Stimulated activated naive B cell treated with anti-CD40 and anti-IgM and Interleukin-4, amounts not matched to agents 10 μg/mL and 1 μg/mL and 100 μg/mL, for 72 hours (primary cell): ENCODE measurements around the gene PCSK6.

Experiments used
- ATAC-seq, 2 donors: fragments of 150-1000 bp; cut with Tn5 transposase; replicated peaks; 2 replicates each; pipeline ENCODE4 v1.10.0; 2021; ENCODE audit warnings: moderate library complexity in 1 of 2
- DNase-seq: peaks from one replicate; pipeline ENCODE4 v3.0.0; 2021
- H3K27ac Mint-ChIP-seq: one replicate; pipeline ENCODE4 v1.8.0; 2022; ENCODE audit warnings: mild to moderate bottlenecking, mixed read lengths
- H3K27me3 Mint-ChIP-seq, 2 donors: one replicate each; pipeline ENCODE4 v1.8.0; 2022; ENCODE audit warnings: mixed read lengths in 2 of 2
- H3K36me3 Mint-ChIP-seq, 2 donors: one replicate each; pipeline ENCODE4 v1.8.0; 2022; ENCODE audit warnings: mixed read lengths in 2 of 2, mild to moderate bottlenecking in 1 of 2
- H3K4me1 Mint-ChIP-seq, 2 donors: one replicate each; pipeline ENCODE4 v1.8.0; 2022; ENCODE audit warnings: mixed read lengths in 2 of 2, mild to moderate bottlenecking in 1 of 2
- H3K4me3 Mint-ChIP-seq, 2 donors: one replicate each; pipeline ENCODE4 v1.8.0; 2022; ENCODE audit warnings: mild to moderate bottlenecking in 2 of 2, mixed read lengths in 2 of 2, moderate library complexity in 1 of 2
- H3K9me3 Mint-ChIP-seq, 2 donors: one replicate each; pipeline ENCODE4 v1.8.0; 2022; ENCODE audit warnings: mixed read lengths in 2 of 2, mild to moderate bottlenecking in 1 of 2

The PCSK6 gene

DNA sequence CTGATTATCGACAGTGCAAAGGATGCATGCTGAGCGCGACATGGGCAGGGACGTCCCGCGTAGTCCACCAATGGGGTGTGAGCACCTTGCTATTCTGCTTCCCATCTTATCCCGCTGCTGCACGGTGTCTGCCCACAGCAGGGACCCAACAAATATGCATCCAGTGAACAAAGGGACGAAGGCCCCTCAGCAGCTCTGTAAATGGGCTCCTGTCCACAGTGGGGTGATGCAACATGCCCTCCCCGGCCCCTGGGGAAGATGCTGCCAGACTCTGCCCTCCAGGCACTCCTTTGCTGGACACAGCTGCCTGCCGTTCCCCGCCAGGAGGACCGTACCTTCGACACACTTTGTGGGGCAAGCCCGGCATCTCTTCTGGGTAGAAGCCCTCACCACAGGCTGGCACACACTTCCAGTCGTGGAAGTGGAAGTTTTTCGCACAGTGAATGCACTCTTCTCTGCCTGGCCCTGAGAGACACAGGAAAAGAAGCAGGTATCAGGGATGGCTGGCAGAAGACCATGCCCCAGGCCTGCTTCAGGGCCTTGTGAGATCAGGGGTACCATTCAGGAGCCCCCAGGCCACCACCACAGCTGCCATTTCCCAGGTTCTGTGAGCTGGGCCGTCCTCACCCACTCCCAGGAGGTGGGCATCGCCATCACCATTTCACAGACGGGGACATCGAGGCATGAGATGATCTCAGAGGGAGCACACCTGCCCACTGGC lies 176.3 kb downstream of the PCSK6 start:
- Mint-ChIP-seq H3K36me3 (no peaks in the 10 kb centered on the region), H3K4me1 (no peaks in the 10 kb centered on the region), H3K27me3 (peaks cover 14 to 20% of the 10 kb centered on the region in 2 donors), H3K9me3 (no peaks in the 10 kb centered on the region), H3K27ac (no peak overlapping the region), H3K4me3 (no peak overlapping the region)
- ATAC-seq, result no peak
- no peak for DNase-seq

DNA sequence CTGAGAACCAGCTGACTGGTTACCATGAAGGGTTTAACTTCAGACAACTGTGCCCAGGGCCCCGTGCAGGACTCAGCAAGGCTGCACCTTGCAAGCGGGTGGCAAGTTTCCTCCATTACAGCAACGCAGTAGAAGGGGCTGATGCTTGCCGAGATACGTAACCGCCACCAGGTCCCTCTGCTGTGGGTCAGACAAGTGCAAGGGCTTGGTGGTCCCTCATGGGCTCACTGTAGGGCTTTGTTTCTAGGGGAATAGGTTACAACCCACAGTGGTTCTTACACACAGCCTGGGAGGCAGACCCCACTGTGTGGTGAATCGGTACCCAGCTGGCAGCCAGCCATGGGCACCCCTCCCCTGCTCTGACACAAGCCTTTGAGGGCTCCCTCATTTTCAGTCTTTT lies 179.0 kb downstream of the PCSK6 start:
- Mint-ChIP-seq H3K4me3 (no peak overlapping the region), H3K9me3 (no peaks in the 10 kb centered on the region), H3K4me1 (no peaks in the 10 kb centered on the region), H3K27ac (no peak overlapping the region), H3K36me3 (no peaks in the 10 kb centered on the region), H3K27me3 (peaks cover 7 to 11% of the 10 kb centered on the region in 2 donors)
- no peak for DNase-seq
- no peak for ATAC-seq

DNA sequence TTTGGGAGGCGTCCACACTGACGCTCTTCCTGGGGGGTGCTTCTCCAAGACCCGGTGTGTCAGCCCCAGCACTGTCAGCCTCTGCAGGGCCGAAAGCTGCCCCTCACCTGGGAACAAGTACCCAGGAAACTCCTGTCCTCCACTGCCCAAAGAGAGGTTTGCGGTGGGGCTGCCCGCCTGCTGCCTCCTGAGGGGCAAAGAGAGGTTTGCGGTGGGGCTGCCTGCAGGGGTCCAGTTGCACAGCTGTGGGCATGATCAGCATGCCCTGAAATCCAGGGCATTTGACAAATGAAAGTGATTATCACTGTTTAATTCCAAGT lies 179.4 kb downstream of the PCSK6 start:
- no peaks in the 10 kb centered on the region for H3K9me3 Mint-ChIP-seq
- DNase-seq (no peak), ATAC-seq (no peak)
- no peak overlapping the region for H3K27ac Mint-ChIP-seq
- H3K4me1 Mint-ChIP-seq, result no peaks in the 10 kb centered on the region
- H3K27me3 Mint-ChIP-seq, result peaks cover 7 to 11% of the 10 kb centered on the region in 2 donors
- no peak overlapping the region for H3K4me3 Mint-ChIP-seq
- no peaks in the 10 kb centered on the region for H3K36me3 Mint-ChIP-seq

DNA sequence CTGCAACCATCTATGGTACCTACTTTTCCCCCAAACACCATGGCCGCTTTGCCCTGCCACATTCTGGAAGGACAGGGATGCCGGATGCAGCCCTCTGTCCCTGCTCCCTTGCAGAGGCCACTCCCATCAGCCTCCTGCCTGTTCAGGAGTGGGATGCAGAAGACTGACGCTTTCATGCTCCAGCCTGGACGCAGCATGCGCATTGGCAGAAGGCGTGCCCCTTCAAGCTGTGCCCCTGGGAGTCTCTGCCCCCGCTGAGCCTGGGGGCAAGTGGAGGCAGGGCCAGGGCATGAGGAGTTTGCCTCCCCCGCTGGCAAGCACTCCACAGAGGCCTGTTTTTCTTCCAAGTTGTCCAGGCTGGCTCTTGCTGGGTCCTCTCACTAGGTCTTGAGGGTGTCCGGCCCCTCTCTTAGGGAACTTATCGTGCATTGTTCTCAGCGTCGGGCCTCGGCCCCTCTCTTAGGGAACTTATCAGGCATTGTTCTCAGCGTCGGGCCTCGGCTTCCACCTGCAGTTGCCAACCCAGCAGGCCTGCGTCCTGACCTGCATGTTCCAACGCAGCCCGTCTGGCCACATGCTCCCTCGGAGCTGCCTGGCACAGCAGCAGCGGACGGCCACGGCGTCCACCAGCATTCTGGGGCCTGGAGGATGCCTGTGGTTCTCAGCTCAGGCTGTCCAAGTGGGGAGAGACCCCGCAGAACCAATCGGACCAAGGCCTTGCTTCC lies 179.9 kb downstream of the PCSK6 start:
- no peak for DNase-seq
- no peaks in the 10 kb centered on the region for H3K9me3 Mint-ChIP-seq
- H3K4me1 Mint-ChIP-seq, result no peaks in the 10 kb centered on the region
- no peaks in the 10 kb centered on the region for H3K36me3 Mint-ChIP-seq
- no peak overlapping the region for H3K27ac Mint-ChIP-seq
- peaks cover 7 to 11% of the 10 kb centered on the region in 2 donors for H3K27me3 Mint-ChIP-seq
- no peak overlapping the region for H3K4me3 Mint-ChIP-seq
- no peak for ATAC-seq

DNA sequence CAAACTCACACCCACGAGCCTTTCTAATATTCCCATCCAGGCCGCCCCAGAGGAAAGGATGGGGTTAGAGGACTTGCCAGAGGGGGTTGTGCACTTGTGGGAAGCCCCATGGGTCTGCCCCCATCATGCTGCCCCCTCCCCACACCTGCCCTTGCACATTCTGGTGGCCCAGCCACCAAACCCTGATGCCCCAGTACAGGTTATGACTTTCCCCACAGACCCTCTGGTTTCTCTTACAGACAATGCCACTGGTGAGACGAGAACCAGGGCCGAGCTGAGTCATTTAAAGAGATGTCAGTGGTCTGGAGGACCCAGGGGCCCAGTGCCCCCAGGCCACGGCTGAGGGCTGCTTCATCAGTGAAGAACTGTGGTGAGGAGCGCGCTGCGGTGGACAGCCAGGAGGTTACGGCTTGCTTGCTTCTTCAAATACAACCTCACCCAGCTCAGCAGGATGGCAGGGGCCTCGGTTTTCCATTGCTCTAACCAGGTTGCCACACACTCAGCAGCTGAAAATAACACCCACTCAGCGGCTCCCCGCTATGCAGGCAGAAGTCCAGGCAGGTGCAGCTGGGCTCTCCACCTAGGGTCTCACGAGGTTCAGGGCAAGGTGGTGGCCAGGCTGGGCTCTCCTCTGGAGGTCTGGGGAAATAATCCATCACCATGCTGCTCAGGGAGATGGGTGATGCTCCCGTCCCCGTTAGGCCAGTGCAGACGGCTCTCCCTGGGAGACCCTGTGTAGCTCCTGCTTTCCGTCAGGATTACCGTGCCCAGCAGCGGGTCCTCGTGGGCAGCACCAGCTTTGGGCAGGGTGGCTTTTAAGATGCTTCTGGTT lies 180.7 kb downstream of the PCSK6 start:
- ATAC-seq (no peak), DNase-seq (no peak)

DNA sequence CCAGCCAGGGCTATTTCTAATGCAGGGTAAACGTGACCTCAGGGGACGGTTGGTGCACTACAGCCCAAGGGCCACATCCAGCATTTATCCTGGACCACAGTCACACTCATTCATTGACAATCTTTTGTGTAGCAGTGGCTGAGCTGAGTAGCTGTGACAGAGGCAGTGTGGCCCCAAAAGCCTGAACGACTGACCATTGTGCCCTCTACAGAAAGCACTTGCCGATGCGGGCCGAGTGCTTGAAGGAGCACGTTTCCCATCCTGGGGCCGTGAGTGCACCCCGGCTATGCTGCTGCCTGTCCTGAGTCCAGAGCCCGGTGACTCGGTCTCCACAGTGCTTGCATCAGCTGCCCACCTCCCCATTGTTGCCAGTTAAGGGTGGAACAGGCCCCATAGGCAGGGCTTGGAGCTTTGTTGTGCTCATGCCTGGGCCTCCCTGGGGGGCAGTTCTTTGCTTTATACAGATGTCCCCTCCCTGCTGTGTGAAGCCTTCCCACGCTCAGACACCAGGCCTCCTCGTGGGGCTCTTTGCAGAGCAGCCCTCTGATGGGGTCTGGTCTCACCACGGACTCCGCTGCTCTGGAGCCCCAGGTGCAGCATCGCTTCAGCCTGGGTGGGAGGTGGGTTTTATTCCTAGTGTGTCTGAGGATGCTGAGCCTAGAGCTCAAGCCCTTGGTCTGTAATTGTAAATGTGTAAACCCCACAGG lies 181.5 kb downstream of the PCSK6 start:
- Mint-ChIP-seq H3K9me3 (no peaks in the 10 kb centered on the region), H3K36me3 (no peaks in the 10 kb centered on the region), H3K27ac (no peak overlapping the region), H3K4me3 (no peak overlapping the region), H3K4me1 (no peaks in the 10 kb centered on the region), H3K27me3 (peaks cover 7 to 11% of the 10 kb centered on the region in 2 donors)
- no peak for ATAC-seq
- no peak for DNase-seq

More for the DNA sequence above, 180.7 kb downstream of the PCSK6 start:
- H3K4me1 Mint-ChIP-seq, result no peaks in the 10 kb centered on the region
- no peaks in the 10 kb centered on the region for H3K36me3 Mint-ChIP-seq
- no peak overlapping the region for H3K27ac Mint-ChIP-seq
- peaks cover 7 to 11% of the 10 kb centered on the region in 2 donors for H3K27me3 Mint-ChIP-seq
- H3K4me3 Mint-ChIP-seq, result no peak overlapping the region
- no peaks in the 10 kb centered on the region for H3K9me3 Mint-ChIP-seq

DNA sequence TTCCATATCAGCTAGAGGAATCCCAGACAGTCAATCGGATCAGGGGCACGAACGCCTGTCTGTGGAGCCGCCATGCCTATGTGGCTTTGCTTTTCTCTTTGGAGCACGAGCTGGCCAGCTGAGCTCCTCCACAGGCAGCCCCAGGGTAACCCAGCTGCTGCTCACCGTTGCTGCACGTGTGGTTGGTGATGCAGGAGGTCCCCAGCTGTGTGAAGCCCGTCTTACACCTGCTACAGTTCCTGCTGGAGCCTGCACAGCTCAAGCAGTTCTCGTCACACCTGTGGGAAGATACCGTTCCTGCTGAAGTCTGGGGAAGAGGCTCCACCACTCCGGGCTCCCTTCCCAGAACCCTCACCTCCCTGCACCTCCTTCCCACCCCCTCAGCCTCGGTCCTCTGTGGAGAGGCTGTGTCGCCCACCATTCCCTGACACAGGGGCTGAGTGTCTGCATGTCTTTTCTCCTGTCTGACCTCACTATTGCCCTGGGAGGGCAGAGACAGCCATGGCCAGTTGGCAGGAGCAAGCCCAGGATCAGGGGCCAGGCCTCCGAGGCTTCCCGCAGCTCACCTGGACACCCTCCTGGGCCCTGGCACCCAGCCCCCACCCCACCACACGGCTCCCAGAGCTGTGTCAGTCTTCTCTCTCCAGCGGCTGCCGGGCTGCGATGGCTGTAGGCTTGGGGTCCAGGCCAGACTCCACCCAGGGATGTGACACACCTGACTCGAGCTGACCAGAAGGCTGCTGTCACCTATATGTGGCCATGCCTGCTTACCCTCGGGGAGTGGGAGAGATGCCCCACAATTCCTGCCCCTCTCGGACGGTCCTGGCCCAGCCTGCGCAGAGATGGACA lies 182.2 kb downstream of the PCSK6 start:
- no peak for ATAC-seq
- Mint-ChIP-seq H3K9me3 (no peaks in the 10 kb centered on the region), H3K27ac (no peak overlapping the region), H3K4me3 (no peak overlapping the region), H3K4me1 (no peaks in the 10 kb centered on the region), H3K27me3 (peaks cover 7 to 10% of the 10 kb centered on the region in 2 donors), H3K36me3 (no peaks in the 10 kb centered on the region)
- DNase-seq, result no peak

DNA sequence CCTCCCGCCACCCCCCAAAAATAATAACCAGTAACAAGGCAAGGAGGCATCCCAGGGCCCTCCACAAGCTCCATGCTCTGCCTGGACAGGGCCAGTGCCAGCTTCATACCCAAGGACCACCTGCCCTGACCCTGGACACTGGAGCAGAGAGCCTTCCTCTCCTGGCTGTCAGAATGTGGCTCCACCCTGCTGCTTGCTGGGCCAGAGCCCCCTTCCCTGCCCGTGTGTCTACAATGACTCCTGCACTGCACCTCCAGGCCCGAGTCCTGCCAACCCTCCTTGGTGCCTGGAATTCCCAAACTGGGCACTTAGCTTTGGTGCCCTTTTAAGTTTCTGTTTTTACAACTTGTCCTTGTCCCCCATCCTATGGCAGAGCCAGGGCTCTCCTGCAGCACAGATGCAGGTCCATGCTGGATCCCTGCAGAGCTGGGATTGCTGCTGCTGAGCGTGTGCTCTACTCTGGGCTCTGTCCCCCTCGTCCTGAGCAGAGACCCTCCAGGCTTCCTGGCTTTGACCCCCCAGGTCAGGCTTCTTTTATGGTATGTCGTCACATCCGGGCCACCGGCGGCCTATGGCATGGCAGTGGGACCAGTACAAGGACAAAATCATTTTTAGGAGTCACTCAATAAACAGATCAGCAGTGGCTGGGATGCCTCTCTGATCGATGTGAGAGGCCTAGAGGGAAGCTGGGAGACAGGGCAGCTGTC lies 183.0 kb downstream of the PCSK6 start:
- peaks cover 6 to 7% of the 10 kb centered on the region in 2 donors for H3K27me3 Mint-ChIP-seq
- no peaks in the 10 kb centered on the region for H3K4me1 Mint-ChIP-seq
- H3K4me3 Mint-ChIP-seq, result no peak overlapping the region
- H3K36me3 Mint-ChIP-seq, result no peaks in the 10 kb centered on the region
- H3K9me3 Mint-ChIP-seq, result no peaks in the 10 kb centered on the region
- DNase-seq (no peak), ATAC-seq (no peak)
- H3K27ac Mint-ChIP-seq, result no peak overlapping the region

DNA sequence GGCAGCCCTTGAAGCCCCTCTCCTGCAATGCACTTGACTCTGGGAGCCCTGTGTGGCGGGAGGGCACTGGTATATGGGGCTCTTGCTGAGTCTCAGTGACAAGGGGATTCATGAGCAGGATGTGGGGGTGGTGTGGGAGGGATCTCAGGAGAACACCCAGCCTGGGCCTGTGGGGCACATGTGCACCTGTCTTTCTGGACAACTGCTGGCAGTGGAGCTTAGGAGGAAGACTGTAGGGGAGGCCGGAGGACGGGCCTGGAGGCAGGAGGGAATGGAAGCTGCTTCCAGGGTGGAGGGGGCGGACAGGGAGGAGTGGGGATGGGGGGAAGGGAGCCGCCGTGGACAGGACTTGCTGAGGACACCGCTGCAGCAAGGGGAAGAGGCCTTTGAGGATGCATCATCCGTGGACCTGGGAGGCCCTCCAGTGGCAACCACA lies 183.7 kb downstream of the PCSK6 start:
- H3K9me3 Mint-ChIP-seq, result no peaks in the 10 kb centered on the region
- no peak for ATAC-seq
- peaks cover 0 to 1% of the 10 kb centered on the region in 2 donors for H3K4me1 Mint-ChIP-seq
- no peak for DNase-seq
- H3K4me3 Mint-ChIP-seq, result no peak overlapping the region
- peaks cover 5 to 7% of the 10 kb centered on the region in 2 donors for H3K27me3 Mint-ChIP-seq
- no peak overlapping the region for H3K27ac Mint-ChIP-seq
- no peaks in the 10 kb centered on the region for H3K36me3 Mint-ChIP-seq

DNA sequence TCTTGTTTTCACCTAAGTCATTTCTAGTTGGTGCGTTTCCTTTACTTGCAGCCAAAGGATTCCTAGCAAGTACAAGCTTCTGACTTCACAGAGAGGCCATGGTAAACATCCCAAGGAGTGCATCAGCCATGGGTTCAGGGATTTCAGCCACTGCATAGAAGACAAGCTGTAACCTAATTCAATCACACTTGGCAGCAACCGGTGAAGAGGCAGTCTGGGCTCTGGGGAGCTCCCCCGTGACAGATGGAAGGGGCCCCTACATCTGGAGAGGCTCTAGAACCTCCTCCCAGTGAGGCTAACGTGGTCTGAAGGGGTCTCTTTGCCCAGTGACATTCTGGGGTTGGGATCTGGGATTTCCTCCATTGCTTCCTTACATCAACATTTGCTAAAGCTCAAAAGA lies 186.1 kb downstream of the PCSK6 start:
- no peak for DNase-seq
- peaks cover 0 to 1% of the 10 kb centered on the region in 2 donors for H3K4me1 Mint-ChIP-seq
- no peak overlapping the region for H3K4me3 Mint-ChIP-seq
- H3K27me3 Mint-ChIP-seq, result peaks cover 0 to 7% of the 10 kb centered on the region in 2 donors
- no peaks in the 10 kb centered on the region for H3K36me3 Mint-ChIP-seq
- no peak for ATAC-seq
- H3K9me3 Mint-ChIP-seq, result no peaks in the 10 kb centered on the region
- no peak overlapping the region for H3K27ac Mint-ChIP-seq

DNA sequence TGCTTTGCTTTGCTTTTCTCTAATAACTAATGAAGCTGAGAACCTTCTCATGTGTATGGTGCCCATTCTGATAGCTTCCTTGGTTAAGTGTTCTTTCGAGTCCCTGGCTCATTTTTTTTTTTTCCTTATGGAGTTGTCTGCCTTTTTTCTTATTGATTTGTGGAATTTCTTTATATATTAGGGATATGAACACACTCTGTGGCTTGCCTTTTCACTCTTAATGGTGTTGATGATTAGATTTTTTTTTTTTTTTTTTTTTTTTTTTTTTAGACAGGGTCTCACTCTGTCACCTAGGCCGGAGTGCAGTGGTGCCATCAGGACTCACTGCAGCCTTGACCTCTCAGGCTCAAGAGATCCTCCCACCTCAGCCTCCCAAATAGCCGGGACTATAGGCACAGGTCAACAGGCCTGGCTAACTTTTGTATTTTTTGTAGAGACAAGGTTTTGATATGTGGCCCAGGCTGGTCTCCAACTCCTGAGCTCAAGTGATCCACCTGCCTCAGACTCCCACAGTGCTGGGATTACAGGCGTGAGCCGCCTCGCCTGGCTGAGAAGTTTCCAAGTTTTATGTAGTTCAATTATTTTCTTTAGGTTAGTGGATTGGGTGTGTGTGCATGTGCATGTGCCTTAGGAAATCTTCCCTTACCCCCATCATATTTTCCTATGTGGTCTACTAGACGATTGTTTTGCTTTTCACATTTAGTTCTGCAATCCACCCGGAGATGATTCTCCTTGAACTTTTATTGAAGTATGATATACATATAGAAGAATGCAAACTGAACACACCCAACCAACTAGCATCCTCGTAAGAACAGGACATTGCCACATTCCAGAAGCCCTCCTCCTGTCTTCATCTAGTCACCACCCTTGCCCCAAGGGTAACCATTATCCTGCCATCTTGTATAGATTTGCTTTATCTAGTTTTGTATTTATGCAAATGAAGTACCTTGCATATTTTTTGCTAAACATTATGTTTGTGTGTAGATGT lies 192.8 kb downstream of the PCSK6 start:
- peaks cover 8 to 32% of the 10 kb centered on the region in 2 donors for H3K4me1 Mint-ChIP-seq
- ATAC-seq (no peak), DNase-seq (no peak)
- peak overlapping the region; percentile 91 to 98 for H3K4me3 Mint-ChIP-seq
- H3K27ac Mint-ChIP-seq, result no peak overlapping the region
- H3K36me3 Mint-ChIP-seq, result peaks cover 8 to 20% of the 10 kb centered on the region in 2 donors
- H3K9me3 Mint-ChIP-seq, result no peaks in the 10 kb centered on the region
- no peaks in the 10 kb centered on the region for H3K27me3 Mint-ChIP-seq

DNA sequence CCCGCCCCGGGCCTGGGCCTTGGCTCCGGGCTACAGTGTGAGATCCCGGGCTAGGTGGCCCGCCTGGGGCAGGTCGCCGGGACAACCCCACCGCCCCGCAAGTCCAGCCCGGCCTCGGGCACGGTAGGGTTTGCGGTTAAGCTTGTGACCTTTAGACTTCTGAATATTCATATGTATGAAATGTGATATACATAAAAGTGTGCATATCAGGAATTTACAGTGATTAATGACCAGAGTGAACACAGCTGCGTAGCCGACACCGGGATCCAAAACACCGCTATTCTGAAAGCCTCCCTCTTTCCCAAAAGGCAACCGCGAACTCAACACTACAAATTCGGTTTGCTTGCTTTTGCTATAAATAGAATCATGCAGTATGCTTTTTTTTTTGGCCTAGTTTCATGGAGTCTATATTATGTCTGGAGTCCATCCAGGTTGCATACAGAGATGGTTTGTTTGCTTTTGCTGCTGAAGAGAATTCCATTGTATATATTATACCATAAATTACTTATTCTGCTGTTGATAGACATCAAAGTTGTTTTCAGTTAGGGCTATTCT lies 193.8 kb downstream of the PCSK6 start:
- ATAC-seq (no peak), DNase-seq (no peak)
- peaks cover 8 to 24% of the 10 kb centered on the region in 2 donors for H3K36me3 Mint-ChIP-seq

More for the DNA sequence above, 193.8 kb downstream of the PCSK6 start:
- Mint-ChIP-seq H3K27ac (peak overlapping the region; percentile 96), H3K4me1 (peaks cover 7 to 32% of the 10 kb centered on the region in 2 donors), H3K4me3 (peak overlapping the region; percentile 91 to 98), H3K9me3 (no peaks in the 10 kb centered on the region), H3K27me3 (no peaks in the 10 kb centered on the region)
